Aortic smooth muscle cell (primary cell): ENCODE results near the gene UXS1. TPM values are rescaled to one million over a fixed set of nuclear protein-coding genes. Genes with fewer than 3 reads are reported as not detected.

Experiments
- total RNA-seq: library from RNA; depleted of rRNA; stranded (reverse); fragments of >200 nt; gene quantifications from 2 replicates; pipeline ENCODE4 v1.2.3, GENCODE V29; 2014

UXS1 gene
- total RNA-seq, result 23.4 and 28.0 TPM in 2 replicates

GRCh38 chr2:106193977-106194778 is at the start of gene UXS1:
UXS1 (minus strand) TSS chr2:106194301; CDS start chr2:106194241, 60 bp downstream.

